Pancreas (tissue), 10 donors: Measurements from ENCODE around the gene IGSF21. TPM values are rescaled to one million over a fixed set of nuclear protein-coding genes. Genes with fewer than 3 reads are reported as not detected.

ENCODE experiments used
- ATAC-seq, 4 donors: fragments of 200-7000 bp; cut with Tn5 transposase; one replicate each; pipeline versions ENCODE4 v1.8.0 to v1.9.1; 2020; ENCODE audit warnings: mild to moderate bottlenecking in 4 of 4, moderate library complexity in 4 of 4
- DNase-seq, 6 donors: peaks; one replicate each; pipeline ENCODE4 v3.0.0-alpha.2; 2020
- FAIRE-seq: peaks from 2 replicates; lab custom pipeline; 2012; peaks lifted over from hg19 to GRCh38; lab: Jason Lieb, UNC
- H3K27ac ChIP-seq, 4 donors: fragments of 200-600 bp; sonication (generic); 1 replicate in 3 of 4; 2 replicates in 1 of 4; pipeline versions ENCODE4 v1.5.0 to v1.8.0; 2020
- H3K27me3 ChIP-seq, 4 donors: fragments of 200-600 bp; one replicate each; pipeline ENCODE4 v1.8.0; 2021
- H3K36me3 ChIP-seq, 3 donors: fragments of 200-600 bp; sonication (generic) in 1 of 3; one replicate each; pipeline versions ENCODE4 v1.5.0 to v1.8.0; 2020 to 2021
- H3K4me1 ChIP-seq, 3 donors: fragments of 200-600 bp; one replicate each; pipeline ENCODE4 v1.8.0; 2021
- H3K4me3 ChIP-seq, 4 donors: fragments of 200-600 bp; sonication (generic) in 2 of 4; one replicate each; pipeline versions ENCODE4 v1.5.0 to v1.8.0; 2020 to 2021
- H3K9me3 ChIP-seq, 4 donors: fragments of 200-600 bp; one replicate each; pipeline ENCODE4 v1.8.0; 2021
- WGBS, 2 donors: extraction: QIAGEN DNeasy Blood & Tissue Kit; methylation state at CpG; one replicate each; pipeline ENCODE4 v1.1.7; 2013; 5-methylcytosine and 5-hydroxymethylcytosine counted together
- intact Hi-C, 3 donors: fragments of 100-400 bp; cut with DNase I; formaldehyde crosslinking; loops; one replicate each; pipeline versions ENCODE4 v1.11.1 to v1.14.2; 2022
- polyA plus RNA-seq, 2 donors: library from polyadenylated mRNA; stranded (reverse); fragments of 200-250 nt; gene quantifications; one replicate each; pipeline ENCODE4 v1.2.3, GENCODE V29; 2013
- total RNA-seq, 6 donors: library from RNA; stranded (reverse); fragmentation: NEBNext Ultra II Directional in 4 of 6; extraction: Animal tissue kit (Norgen Biotek cat#: 25700) in 4 of 6; gene quantifications; one replicate each; pipeline versions ENCODE4 v1.2.1 to v1.2.4, GENCODE V29; 2021 to 2023
- TF ChIP-seq, protein P1 (sequence below), 4 donors: fragments of 200-600 bp; sonication (generic) in 3 of 4; IDR thresholded peaks; one replicate each; pipeline versions ENCODE4 v1.5.0 to v1.8.0; 2021; ENCODE audit warnings: antibody characterized with exemption in 4 of 4
- donor health status: healthy with polysubstance abuse.
- donor health status: DM: no; HTN: no; CAD: no; lungs with moderate emphysema.
- donor health status: DM: no; HTN: no; CAD: no.
- donor health status: control.
- donor health status: control.
- donor health status: Bipolar disorder and iron deficiency.
- donor health status: DM: yes; HTN: yes; CAD: no.
- donor health status: DM: no; HTN: no; CAD: no.
- donor health status: DM: no; HTN: no; CAD: no.
- donor health status: DM: yes; HTN: yes; CAD: no.

The IGSF21 gene
- total and polyA plus RNA-seq, 8 donors = 0.28 to 1.3 (median 0.92) TPM; not detected in 1

DNA sequence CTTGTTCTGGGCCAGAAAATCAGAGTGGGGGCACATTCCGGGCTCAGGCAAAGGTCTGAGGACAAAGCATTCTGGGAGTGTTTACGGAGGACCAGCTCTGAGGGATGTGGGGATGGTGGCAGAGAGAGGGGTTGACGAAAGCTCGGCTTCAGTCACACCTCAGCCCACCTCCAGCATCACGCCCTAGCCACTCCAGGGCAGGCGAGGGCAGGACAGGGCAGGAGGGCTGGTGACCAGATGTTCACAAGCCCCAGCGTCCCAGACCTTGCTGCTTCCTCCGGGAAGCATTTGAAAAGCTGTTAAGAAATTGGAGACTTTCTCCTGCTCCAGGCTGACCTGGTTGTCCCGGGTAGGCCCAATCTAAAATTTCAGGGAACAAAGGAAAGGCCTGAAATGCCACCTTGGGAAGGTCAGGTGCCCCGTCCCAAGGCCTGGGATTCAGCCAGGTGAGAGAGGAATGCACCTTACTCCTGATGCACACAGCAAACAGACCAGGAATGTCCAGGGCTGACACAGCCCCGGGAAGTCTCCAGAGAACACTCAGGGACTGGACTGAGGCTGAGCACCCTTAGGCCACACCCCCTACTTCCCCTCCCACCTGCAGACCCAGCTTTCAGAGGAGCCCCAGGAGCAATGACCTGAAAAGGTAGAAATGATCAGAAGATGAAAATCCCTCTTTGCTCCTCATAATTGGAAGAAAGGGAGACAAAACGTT, 301.2 kb downstream of the IGSF21 start:
- Histone ChIP-seq H3K36me3 (no peaks in the 10 kb centered on the region), H3K4me1 (no peaks in the 10 kb centered on the region), H3K9me3 (no peaks in the 10 kb centered on the region), H3K27me3 (no peaks in the 10 kb centered on the region), H3K27ac (no peak overlapping the region), H3K4me3 (no peak overlapping the region)
- DNase-seq (no peak), FAIRE-seq (no peak), ATAC-seq (no peak)
- intact Hi-C loops = no loop called here
- TF ChIP-seq, protein P1, sequence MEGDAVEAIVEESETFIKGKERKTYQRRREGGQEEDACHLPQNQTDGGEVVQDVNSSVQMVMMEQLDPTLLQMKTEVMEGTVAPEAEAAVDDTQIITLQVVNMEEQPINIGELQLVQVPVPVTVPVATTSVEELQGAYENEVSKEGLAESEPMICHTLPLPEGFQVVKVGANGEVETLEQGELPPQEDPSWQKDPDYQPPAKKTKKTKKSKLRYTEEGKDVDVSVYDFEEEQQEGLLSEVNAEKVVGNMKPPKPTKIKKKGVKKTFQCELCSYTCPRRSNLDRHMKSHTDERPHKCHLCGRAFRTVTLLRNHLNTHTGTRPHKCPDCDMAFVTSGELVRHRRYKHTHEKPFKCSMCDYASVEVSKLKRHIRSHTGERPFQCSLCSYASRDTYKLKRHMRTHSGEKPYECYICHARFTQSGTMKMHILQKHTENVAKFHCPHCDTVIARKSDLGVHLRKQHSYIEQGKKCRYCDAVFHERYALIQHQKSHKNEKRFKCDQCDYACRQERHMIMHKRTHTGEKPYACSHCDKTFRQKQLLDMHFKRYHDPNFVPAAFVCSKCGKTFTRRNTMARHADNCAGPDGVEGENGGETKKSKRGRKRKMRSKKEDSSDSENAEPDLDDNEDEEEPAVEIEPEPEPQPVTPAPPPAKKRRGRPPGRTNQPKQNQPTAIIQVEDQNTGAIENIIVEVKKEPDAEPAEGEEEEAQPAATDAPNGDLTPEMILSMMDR (IDR thresholded peaks at IDR 0.05) = no peak
- WGBS, 2 donors = 58 to 60% methylated on average over 12 of the region's 12 CpGs

DNA sequence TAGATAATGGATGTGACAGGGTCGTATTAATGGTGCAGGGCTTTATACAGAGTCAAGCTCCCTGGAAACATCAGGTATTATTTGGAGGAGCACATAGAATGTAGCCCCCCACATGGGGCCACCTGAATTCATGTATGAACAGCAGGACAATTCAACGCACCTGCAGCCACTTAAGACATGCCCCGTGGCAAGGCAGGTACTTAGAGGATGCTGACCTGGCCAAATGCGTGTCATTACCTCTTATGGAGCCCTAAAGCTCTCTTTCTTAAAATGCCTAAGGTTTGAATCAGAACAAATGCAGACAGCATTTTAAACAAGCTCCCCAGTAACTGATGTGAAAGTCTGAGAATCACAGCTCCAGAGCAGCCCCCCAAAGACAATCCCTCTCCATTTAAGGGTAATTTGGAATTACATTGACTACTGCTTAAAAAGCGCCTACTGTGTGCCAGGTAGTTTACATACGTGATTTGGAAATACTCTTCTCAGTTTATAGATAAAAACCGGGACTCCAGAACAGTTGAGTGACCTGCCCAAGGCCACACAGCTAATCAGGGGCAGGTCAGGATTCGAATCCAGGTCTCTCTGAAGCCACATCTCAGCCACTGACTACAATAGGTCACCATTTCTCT, 302.1 kb downstream of the IGSF21 start:
- no peaks in the 10 kb centered on the region for H3K4me1 ChIP-seq
- FAIRE-seq = no peak
- H3K9me3 ChIP-seq = no peaks in the 10 kb centered on the region
- DNase-seq = no peak
- no peak for ATAC-seq
- H3K27me3 ChIP-seq = no peaks in the 10 kb centered on the region
- TF ChIP-seq, protein P1 (IDR thresholded peaks at IDR 0.05) = no peak
- no peak overlapping the region for H3K27ac ChIP-seq
- intact Hi-C loops = no loop called here
- 64 to 69% methylated on average over 8 of the region's 8 CpGs for WGBS, 2 donors
- H3K4me3 ChIP-seq = no peak overlapping the region
- no peaks in the 10 kb centered on the region for H3K36me3 ChIP-seq

GRCh38 chr1:18410407-18410806, 302.8 kb downstream of the IGSF21 start:
- no peak for ATAC-seq
- Histone ChIP-seq H3K27me3 (no peaks in the 10 kb centered on the region), H3K27ac (no peak overlapping the region), H3K4me1 (no peaks in the 10 kb centered on the region), H3K4me3 (no peak overlapping the region), H3K9me3 (no peaks in the 10 kb centered on the region), H3K36me3 (no peaks in the 10 kb centered on the region)
- intact Hi-C loops = no loop called here
- no peak for FAIRE-seq
- 59 to 77% methylated on average over 13 of the region's 13 CpGs for WGBS, 2 donors
- no peak for DNase-seq
- TF ChIP-seq, protein P1 (IDR thresholded peaks at IDR 0.05) = no peak

GRCh38 chr1:18411321-18411720, 303.7 kb downstream of the IGSF21 start:
- intact Hi-C loops = no loop called here
- H3K27me3 ChIP-seq = no peaks in the 10 kb centered on the region
- FAIRE-seq = no peak
- TF ChIP-seq, protein P1 (IDR thresholded peaks at IDR 0.05) = no peak
- WGBS, 2 donors = 87 to 91% methylated on average over 2 of the region's 2 CpGs
- no peak for ATAC-seq
- DNase-seq = no peak
- no peak overlapping the region for H3K27ac ChIP-seq
- H3K36me3 ChIP-seq = no peaks in the 10 kb centered on the region
- H3K9me3 ChIP-seq = no peaks in the 10 kb centered on the region
- no peak overlapping the region for H3K4me3 ChIP-seq
- H3K4me1 ChIP-seq = no peaks in the 10 kb centered on the region
